DMS 273 (cell line): ENCODE data around the gene C19orf12.

Source experiments
- DNase-seq: peaks from one replicate; lab custom pipeline; 2025; ENCODE audit not compliant: unreplicated experiment; lab: John Stamatoyannopoulos, UW

The C19orf12 gene

DNA sequence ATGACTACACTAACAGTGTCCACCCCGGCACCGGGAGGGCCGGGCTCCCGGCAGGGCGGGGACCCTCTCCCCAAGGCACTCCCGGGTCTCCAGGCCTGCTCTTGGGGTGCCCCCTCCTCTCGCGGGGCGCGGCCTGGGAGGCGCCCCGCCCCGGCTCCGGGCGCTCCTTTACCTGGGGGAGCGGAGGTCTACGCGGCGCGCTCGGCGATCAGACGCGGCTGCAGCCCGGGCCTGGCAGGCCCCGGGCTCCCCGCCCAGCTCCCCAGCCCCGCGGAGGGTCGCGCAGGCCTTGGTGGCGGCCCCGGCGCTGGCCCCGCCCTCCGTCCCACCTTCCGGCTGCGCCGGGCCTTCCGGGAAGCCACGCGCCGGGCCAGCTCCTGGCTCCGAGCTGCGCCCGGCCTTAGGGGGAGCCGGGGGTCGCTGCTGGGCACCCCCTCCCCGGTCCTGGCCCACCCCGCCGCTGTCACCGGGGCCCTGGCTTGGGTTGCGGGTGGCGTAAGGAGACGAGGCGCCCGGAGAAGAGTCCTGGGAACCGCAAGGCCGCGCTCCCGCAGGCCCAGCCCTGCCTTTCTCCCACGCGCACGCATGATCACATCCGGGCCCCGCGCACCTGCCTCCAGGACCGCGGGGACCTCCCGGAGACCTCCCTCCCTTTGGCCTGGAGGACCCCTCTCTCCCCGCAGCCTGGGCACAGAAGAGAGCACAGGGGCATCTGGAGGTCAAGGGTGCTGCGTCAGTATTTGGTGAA lies at the start of gene C19orf12:
TSS of gene C19orf12 (minus strand) at position 309 of the 748 bp plus-strand sequence. CDS start 6,848 bp downstream, outside the sequence.
- DNase-seq, result peak; percentile 81

DNA sequence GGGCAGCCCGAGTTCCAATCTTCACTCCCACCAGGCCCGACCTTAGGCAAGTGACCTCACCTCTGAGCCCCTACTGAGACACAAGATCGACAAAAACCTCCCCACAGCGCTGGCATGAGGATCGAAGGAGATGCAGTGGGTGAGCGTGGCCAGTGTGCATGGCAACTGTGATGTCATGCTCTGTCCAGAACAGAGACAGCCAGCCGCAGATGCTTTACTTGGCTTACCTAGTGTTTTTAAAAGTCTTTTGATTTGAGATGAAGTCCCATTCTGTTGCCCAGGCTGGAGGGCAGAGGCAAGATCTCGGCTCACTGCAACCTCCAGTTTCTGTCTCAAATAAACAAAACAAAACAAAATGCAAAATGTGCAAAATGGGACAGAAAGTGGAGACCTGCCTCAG lies 49.3 kb upstream of the C19orf12 start:
- DNase-seq, result peak; percentile 12

DNA sequence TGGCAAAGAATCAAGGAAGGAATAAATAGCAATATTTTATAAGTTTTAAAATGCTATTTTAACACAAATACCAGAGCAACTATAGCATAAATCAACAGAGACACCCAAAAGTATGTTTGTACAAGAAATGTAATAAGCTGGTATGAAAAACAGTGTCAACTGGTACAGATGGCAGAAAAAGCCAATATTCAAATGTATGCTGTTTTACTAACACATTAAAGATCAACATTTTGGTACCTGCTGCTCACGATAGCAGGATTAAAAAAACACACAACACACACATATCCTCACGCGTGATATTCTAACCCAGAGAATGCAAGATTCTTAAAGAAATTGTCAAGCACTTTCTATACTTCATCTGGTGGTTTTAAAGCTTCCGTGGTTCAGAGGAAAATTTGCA lies 48.1 kb upstream of the C19orf12 start:
- DNase-seq, result no peak

DNA sequence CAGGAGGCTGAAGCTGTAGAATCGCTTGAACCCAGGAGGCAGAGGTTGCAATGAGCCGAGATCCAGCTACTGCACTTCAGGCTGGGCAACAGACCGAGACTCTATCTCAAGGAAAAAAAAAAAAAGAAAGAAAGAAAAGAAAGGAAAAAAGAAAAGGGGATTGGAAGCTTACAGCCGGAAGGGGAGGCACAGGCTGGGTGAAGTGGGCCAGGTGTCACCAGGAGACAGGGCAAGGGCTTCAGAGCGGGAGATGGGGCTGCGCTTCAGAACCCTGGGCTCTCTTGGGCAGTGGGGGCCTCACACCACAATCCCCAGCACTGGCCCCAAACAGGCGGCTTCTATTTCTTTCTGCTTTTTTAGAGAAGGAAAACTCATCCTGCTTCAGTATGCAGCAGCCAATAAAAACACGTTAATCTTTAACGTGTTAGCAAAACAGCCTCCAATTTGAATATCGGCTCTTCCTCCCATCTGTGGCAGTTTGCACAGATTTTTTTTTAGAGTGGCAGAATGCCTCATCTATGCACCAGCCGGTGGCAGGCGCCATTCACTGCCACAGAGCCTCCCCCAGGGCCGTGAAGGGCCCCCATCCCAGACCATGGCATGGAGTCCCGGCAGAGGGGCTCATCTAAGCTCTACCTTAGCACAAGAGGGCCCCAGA lies 46.6 kb upstream of the C19orf12 start:
- DNase-seq, result peak; percentile 47

DNA sequence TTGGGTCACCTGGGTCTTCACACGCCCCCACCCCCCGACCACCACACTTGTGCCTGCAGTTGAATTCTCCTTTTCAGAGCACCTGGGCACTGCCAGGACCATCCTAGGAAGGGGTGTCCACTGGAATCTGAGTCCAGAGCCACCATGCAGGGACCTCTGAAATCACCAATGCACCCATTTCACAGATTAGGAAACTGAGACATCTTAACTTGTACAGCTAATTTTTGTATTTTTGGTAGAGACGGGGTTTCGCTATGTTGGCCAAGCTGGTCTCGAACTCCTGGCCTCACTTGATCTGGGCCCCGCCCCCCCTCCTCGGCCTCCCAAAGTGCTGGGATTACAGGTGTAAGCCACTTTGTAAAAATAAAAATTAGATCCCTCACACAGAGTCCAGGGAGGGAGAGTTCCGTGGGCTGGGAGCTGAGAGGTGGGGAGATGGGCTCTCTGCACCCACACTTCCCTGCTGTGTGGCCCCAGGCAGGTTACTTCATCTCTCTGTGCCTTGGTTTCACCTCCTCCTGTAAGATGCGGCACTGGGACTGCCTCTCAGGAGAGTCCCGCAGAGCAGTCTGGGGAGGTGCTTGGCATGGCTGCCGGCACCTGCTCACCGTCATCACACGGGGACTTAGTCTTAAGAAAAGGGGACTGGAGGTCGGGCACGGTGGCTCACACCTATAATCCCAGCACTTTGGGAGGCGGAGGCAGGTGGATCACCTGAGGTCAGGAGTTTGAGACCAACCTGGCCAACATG lies 45.9 kb upstream of the C19orf12 start:
- no peak for DNase-seq

DNA sequence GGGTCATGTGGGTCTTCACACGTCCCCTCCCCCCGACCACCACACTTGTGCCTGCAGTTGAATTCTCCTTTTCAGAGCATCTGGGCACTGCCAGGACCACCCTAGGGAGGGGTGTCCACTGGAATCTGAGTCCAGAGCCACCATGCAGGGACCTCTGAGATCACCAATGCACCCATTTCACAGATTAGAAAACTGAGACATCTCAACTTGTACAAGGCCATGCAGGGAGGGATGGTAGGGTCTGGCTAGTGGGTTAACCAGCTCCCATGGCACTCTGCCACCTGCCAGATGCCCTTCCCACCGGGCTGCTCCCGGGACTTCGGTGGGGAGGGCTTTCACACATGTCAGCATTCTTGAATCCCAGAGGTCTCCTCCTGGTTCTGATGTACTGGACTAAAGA lies 44.3 kb upstream of the C19orf12 start:
- peak; percentile 37 for DNase-seq

DNA sequence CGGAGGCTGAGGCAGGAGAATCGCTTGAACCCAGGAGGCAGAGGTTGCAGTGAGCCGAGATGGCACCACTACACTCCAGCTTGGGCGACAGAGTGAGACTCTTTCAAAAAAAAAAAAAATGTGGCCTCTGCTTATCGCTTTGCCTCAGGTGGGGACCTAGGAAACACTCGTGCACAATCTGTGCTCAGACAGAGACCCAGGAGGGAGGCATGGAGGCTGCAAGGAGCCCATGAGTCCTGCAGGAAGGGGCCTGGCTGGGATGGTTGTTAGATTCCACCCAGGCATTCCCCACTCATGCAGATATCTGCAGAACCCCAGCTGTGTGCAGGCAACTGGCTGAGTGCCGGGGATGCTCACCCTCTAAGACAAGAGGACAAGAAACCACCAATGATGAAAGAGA lies 43.8 kb upstream of the C19orf12 start:
- DNase-seq, result no peak

DNA sequence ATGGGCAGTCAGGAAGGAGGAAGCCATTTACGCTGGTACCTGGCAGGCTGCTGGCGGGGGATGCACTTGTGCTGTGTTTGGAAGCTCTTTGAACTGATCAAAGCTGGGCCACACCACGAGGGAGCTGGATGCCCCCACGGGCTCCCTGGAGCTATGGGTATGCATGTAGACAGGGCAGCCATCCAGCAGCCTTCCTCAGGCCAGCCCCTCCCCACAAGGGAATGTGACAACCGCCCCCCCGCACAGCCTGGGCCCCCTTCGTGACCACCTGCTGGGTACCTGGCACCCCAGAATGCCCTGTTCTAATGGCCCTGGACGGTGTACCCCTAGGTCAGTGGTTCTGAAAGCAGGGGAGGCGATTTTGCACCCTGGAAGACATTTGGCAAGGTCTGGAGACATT lies 42.5 kb upstream of the C19orf12 start:
- DNase-seq, result no peak

DNA sequence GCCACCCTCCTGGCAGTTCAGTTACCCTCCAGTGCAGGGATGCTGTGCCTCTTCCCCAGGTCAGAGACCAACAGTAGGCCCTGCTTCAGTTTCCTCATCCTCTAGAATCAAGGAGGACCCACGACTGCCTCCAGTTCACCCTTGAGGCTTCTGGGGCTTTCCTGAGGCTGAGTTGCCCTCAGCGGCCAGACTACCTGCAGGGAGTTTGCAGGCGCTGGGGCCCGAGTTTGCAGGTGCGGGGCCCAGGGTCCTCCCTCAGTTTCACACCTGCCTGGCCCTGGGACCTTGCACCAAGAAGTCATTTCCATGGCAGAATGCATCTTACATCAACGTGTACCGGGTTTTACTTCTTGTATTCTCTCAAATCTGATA lies 38.9 kb upstream of the C19orf12 start:
- DNase-seq, result no peak

DNA sequence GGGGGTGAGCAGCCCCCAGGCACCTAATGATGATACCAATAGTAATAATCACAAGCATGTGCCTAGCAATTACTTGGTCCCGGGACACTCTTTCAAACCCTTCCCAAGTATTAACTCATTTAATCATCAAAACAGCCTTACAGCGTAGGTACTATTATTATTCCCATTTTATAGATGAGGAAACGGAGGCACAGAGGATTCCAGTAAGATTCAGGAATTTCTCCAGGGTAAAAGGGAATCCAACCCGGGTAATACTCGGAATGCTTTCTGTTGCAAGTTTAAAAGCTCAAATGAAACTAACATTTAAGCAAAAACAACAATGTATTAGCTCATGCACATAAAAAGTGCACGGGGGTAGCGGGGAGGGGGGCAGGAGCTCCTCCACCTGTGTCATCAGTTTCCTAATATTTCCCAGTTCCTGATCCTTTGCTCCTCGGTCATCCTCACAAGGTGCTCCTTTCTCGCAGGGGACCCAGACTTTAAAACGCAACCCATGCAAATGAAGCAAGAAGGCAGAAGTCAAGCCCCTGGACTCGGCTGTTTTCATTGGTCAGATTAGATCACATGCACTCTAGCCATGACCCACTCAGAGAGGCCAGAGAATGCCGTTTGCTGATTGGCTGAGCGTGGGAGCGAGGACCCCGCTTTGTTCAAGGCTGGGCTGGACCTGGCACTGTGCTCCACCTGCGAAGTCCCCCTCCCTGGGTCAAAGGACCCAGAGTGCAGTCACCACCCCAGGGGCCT lies 38.3 kb upstream of the C19orf12 start:
- DNase-seq, result no peak

DNA sequence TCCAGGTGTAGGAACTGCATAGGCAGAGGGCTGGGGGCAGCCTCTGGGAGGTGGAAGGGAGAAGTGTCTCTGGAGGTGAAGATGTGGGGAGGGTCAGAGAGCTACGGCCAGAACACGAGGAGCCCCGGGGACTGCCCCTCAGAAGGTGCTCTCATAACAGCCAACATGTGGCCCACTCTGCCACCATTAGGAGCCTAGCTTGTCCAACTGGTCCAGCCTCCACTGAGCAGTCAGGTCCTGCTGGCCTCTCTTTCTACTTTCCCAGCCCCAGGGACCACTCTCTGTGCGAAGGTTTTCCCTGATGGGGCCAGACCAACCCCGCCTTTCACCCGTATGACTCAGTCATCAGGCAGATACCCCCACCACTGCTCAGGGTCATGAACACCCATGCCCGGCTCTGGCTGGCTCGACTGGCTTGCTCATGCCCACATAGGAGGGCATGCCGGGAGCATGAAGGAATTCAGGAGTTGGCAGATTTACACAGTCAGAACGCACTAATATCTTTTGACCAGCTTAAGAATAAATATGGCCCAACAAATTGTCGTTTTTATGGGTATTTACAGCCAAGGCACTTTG lies 37.5 kb upstream of the C19orf12 start:
- no peak for DNase-seq

DNA sequence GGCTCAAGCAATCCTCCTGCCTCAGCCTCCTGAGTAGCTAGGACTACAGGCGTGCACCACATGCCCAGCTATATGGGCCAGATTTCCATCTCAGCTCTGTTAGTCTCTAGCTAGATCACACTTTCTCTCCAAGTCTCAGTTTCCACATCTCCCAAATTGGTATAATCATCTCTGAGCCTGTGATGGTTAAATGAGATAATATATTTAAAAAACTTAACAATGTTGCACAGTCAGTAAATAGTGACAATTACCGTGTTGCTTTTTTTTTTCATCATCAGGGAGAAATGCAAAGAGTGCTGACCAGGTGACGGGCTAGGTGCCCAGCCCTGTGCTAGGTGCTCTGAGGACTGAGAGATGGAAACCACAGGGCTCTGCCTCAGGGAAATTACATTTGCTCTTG lies 36.9 kb upstream of the C19orf12 start:
- DNase-seq, result no peak

DNA sequence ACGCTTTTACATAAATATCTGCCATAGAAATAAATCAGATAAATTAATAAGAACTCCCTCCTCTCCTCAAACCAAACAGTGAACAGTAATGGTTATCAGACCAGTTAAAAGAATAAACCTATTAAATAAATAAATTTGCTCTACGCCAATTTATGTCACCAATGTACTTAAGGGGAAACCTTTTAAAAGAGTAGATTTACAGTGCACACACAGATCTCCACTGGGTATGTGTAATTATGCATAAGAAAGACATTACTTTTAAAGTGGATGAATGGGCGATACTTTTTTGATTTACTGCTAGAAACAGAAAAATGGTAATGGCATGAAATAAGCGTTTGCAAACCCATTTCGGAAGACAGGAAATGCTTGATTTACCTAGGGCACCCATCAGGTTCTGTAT lies 34.9 kb upstream of the C19orf12 start:
- no peak for DNase-seq

DNA sequence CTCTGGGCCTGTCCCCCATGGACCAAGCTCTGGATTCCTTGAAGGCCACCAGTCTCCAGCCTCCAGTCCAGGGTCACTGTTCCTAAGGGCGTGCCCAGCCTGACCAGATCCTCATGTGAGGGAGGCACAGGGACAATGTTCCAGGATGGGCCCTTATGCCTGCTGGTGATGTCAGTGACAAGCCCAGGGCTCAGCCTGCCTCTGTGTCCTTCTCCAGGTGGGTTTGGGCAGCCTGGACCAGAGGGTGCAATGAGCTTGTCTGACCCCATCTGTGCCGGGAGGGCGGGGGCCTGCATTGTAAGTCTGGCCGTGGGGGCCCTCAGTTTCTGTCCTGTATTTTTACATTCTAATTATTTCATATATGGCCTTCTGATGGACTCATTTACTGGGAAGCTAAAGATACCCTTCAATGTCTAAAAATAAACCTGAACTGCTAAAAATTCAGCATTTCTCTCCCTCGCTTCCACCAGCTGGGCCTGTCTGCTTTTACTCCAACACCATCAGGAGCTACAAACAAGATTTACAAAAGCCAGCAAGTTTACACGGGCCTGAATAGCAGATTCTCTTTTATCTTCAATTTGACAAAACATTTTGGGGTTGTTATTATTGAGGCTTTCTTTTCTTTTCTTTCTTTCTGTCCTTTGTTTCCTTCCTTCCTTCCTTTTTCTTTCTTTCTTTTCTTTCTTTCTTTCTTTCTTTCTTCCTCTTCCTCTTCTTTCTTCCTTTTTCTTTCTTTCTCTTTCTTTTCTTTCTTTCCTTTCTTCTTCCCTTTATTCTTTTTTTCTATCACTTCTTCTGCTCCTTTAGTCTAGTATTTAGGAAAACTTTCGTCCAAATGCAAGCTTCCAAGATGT lies 34.2 kb upstream of the C19orf12 start:
- DNase-seq, result no peak

DNA sequence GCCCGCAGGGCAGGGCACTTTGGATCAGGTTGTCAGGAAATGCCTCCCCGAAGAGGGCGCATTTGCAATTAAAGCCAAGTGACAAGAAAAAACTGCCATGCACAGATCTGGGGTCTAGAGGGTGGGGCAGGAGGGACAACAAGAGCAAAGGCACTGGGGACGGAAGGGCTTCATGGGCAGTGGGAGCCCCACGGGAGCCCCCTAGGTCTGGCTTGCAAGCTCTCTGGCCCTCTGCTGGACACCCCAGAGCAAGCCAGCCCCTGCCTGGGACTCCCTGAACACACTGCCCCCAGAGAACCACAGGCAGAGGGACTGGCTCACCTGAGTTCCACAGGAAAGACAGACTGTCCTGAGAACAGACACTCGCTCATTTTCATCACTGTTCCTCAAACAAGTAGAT lies 30.2 kb upstream of the C19orf12 start:
- peak; percentile 25 for DNase-seq

DNA sequence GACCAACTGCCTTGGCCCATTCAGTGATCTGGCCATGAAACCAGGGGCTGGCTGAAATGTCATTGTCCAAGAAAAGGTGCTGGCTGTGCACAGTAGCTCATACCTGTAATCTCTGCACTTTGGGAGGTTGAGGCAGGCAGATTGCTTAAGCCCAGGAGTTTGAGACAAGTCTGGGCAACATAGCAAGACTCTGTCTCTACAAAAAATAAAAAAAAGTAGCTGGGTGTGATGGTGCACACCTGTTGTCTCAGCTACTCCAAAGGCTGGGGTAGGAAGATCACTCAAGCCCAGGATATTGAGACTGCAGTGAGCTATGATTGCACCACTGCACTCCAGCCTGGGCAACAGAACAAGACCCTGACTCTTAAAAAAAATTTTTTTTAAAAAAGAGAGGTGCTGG lies 28.6 kb upstream of the C19orf12 start:
- no peak for DNase-seq

DNA sequence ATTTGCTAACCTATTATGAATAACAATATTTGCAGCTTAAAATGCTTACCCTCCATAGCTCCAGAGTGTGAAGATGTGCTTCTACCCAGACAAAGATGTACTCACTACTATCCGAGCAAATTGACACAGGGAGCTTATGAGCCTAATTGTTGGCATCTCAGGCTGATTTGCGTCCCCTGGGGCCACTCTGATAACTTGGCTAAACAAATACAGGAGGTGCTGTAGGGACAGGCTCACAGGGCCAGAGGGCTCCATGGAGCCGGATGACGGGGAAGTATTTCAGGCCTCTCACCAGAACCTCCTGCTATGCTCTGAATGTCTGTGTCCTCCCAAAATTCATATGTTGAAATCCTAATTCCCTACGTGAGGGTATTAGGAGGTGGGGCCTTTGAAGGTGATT lies 26.7 kb upstream of the C19orf12 start:
- peak; percentile 15 for DNase-seq

DNA sequence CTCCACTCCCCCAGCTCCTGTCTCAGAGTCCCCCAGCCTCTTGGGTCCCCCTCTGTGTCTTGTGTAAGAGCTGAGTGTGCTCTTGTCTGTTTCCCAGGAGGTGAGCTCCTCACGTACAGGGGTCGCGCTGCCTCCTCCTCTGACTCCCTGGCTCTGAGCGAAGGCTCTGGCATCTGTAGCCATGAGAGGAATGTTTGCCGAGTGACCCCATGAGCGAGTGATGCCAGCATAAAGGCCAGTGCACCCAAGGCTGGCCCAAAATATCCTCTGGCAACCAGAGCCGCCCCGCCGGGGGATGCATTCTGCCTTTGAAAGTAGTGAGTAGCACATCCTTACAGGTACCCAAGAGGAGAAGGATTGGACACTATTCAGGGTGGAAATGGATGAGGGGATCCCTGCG lies 26.2 kb upstream of the C19orf12 start:
- DNase-seq, result no peak

DNA sequence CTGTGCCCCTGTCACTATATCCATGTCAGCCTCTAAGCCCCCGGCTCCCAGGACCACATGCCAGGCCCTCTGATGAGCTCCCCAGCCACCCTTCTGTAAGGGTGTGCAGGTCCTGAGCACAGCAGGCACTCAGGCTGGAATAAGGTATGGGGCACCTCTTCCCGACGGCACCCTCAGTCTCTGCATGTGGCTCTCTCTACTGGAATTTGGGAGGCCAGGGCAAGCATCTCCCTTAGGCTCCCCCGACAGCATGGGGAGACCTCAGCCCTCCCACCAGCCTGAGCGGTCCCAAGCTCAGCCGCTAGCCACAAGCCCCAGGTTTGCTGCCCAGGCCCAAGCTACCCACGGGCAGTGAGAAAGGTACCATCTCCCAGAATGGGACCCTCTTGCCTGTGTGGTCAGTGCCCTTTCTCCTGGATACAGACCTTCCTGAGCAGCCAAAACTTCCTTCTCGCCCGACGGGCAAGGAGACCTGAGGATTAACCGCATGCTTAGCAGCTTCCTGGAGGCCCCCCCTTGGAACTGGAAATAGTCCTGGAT lies 22.5 kb upstream of the C19orf12 start:
- DNase-seq, result no peak

DNA sequence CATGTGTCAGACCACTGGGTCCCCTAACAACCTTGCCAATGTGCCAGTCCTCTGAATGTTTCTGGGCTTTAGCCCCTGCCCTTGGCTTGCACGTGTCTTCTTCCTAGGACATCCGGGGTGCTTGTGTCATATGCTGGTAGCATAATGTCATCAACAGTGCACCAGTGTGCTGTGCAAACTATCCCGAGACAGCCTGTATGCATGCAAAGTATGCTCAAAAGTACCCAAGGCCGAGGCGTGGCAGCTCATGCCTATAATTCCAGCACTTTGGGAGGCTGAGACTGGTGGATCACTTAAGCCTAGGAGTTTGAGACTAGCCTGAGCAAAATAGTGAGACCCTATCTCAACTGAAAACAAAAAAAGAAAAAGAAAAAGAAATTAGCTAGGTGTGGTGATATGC lies 20.8 kb upstream of the C19orf12 start:
- DNase-seq, result no peak
